Neural cell (in vitro differentiated cells): ENCODE results near the gene PTPRR. TPM values are rescaled to one million over a fixed set of nuclear protein-coding genes. Genes with fewer than 3 reads are reported as not detected.

Source experiments
- H2AFZ ChIP-seq: fragments of 200-600, 300-800 bp; sonication (generic), shearing (Covaris generic); 2 replicates; pipeline ENCODE4 v1.6.0; 2014; ENCODE audit warnings: low read depth, mild to moderate bottlenecking, antibody characterized with exemption, low read length, moderate library complexity
- H3F3A ChIP-seq: fragments of 200-600 bp; shearing (Covaris generic); 2 replicates; pipeline ENCODE4 v1.6.1; 2016; ENCODE audit warnings: mild to moderate bottlenecking, moderate library complexity, mixed read lengths, antibody characterized with exemption, low read length; ENCODE audit not compliant: insufficient read depth, poor library complexity, severe bottlenecking
- H3K27ac ChIP-seq: fragments of 200-600, 300-800 bp; sonication (generic), shearing (Covaris generic); 2 replicates; pipeline ENCODE4 v1.5.1; 2014; ENCODE audit warnings: mild to moderate bottlenecking, low read length, moderate library complexity
- H3K27me3 ChIP-seq: fragments of 300-800, 200-600 bp; sonication (generic), shearing (Covaris generic); 2 replicates; pipeline ENCODE4 v1.6.0; 2014; ENCODE audit warnings: mild to moderate bottlenecking, low read depth, low read length, moderate library complexity; ENCODE audit not compliant: insufficient read depth
- H3K36me3 ChIP-seq: fragments of 300-800, 200-600 bp; sonication (generic), shearing (Covaris generic); 2 replicates; pipeline ENCODE4 v1.5.1; 2014; ENCODE audit warnings: mild to moderate bottlenecking, antibody characterized with exemption, low read length, moderate library complexity; ENCODE audit not compliant: insufficient read depth
- H3K4me2 ChIP-seq: fragments of 300-800, 200-600 bp; sonication (generic), shearing (Covaris generic); 2 replicates; pipeline ENCODE4 v1.6.0; 2014; ENCODE audit warnings: mild to moderate bottlenecking, low read length
- H3K4me3 ChIP-seq: fragments of 300-800, 200-600 bp; sonication (generic), shearing (Covaris generic); 2 replicates; pipeline ENCODE4 v1.5.1; 2014; ENCODE audit warnings: mild to moderate bottlenecking, low read length, moderate library complexity
- H3K79me2 ChIP-seq: fragments of 200-600 bp; shearing (Covaris generic); replicated peaks from 2 replicates; pipeline ENCODE4 v1.6.0; 2014; ENCODE audit warnings: mild to moderate bottlenecking, low read length, moderate library complexity; ENCODE audit not compliant: insufficient read depth
- H3K9ac ChIP-seq: fragments of 300-800, 200-600 bp; sonication (generic), shearing (Covaris generic); 2 replicates; pipeline ENCODE4 v1.6.1; 2016; ENCODE audit warnings: mild to moderate bottlenecking, low read length, mixed read lengths
- H3K9me2 ChIP-seq: fragments of 200-600 bp; shearing (Covaris generic); 2 replicates; pipeline ENCODE4 v1.6.1; 2016; ENCODE audit warnings: mild to moderate bottlenecking, low read length, mixed read lengths; ENCODE audit not compliant: insufficient read depth
- H3K9me3 ChIP-seq: fragments of 200-600, 300-800 bp; sonication (generic), shearing (Covaris generic); 2 replicates; pipeline ENCODE4 v1.6.1; 2016; ENCODE audit warnings: mild to moderate bottlenecking, mixed run types, low read length, moderate library complexity, mixed read lengths
- H4K20me1 ChIP-seq: fragments of 200-600 bp; shearing (Covaris generic); 2 replicates; pipeline ENCODE4 v1.6.1; 2016; ENCODE audit warnings: mild to moderate bottlenecking, mixed run types; ENCODE audit not compliant: insufficient read depth
- CTCF ChIP-seq: fragments of 450-650 bp; IDR thresholded peaks from 2 replicates; pipeline ENCODE4 v1.5.1; 2014; ENCODE audit warnings: antibody characterized with exemption, mild to moderate bottlenecking, moderate library complexity; ENCODE audit not compliant: poor library complexity, severe bottlenecking
- EP300 ChIP-seq: fragments of 450-650 bp; conservative IDR thresholded peaks from 2 replicates; pipeline ENCODE4 v1.6.1; 2014; ENCODE audit warnings: antibody characterized with exemption, mild to moderate bottlenecking, moderate library complexity; ENCODE audit not compliant: poor library complexity, severe bottlenecking
- EZH2 ChIP-seq: fragments of 200-600, 300-800 bp; shearing (Covaris generic), sonication (generic); IDR thresholded peaks from 2 replicates; pipeline ENCODE4 v1.6.1; 2014; ENCODE audit warnings: antibody characterized with exemption, low read length, borderline replicate concordance, mild to moderate bottlenecking; ENCODE audit not compliant: insufficient read depth, poor library complexity, severe bottlenecking
- MXI1 ChIP-seq: fragments of 450-650 bp; conservative IDR thresholded peaks from 2 replicates; pipeline ENCODE4 v1.6.1; 2014; ENCODE audit warnings: antibody characterized with exemption, mild to moderate bottlenecking; ENCODE audit not compliant: poor library complexity, severe bottlenecking
- POLR2AphosphoS5 ChIP-seq: IDR thresholded peaks from 2 replicates; pipeline ENCODE4 v1.6.1; 2012
- RAD21 ChIP-seq: fragments of 450-650 bp; conservative IDR thresholded peaks from 2 replicates; pipeline ENCODE4 v1.6.1; 2014; ENCODE audit warnings: antibody characterized with exemption, mild to moderate bottlenecking, moderate library complexity
- REST ChIP-seq: IDR thresholded peaks from 2 replicates; pipeline ENCODE4 v1.6.1; 2012; ENCODE audit warnings: borderline replicate concordance
- SMC3 ChIP-seq: fragments of 450-650 bp; conservative IDR thresholded peaks from 2 replicates; pipeline ENCODE4 v1.6.1; 2014; ENCODE audit warnings: antibody characterized with exemption, mild to moderate bottlenecking, moderate library complexity; ENCODE audit not compliant: poor library complexity
- TAF1 ChIP-seq: IDR thresholded peaks from 2 replicates; pipeline ENCODE4 v1.6.1; 2012; ENCODE audit warnings: low read depth
- polyA plus RNA-seq: library from polyadenylated mRNA; depleted of rRNA; stranded (reverse); fragments of >200 nt; gene quantifications from 2 replicates; pipeline ENCODE4 v1.2.3, GENCODE V29; 2014

Gene PTPRR
- polyA plus RNA-seq, 1 donor from 2014 or later: 2.2 TPM

- H2AFZ ChIP-seq: no peak overlapping the region
- H3K27me3 ChIP-seq: no peaks in the 10 kb centered on the region
- no peaks in the 10 kb centered on the region for H3F3A ChIP-seq
- H3K9me3 ChIP-seq: no peaks in the 10 kb centered on the region
- no peak overlapping the region for H3K4me3 ChIP-seq
- no peaks in the 10 kb centered on the region for H3K79me2 ChIP-seq
- H3K9ac ChIP-seq: no peak overlapping the region
- no peaks in the 10 kb centered on the region for H3K36me3 ChIP-seq
- TF ChIP-seq REST (no peak), EP300 (no peak), SMC3 (no peak), RAD21 (no peak)
- H3K4me2 ChIP-seq: no peak overlapping the region
- no peaks in the 10 kb centered on the region for H4K20me1 ChIP-seq
- no peak overlapping the region for H3K27ac ChIP-seq
- no peaks in the 10 kb centered on the region for H3K9me2 ChIP-seq
Measured at GRCh38 chr12:70892593-70892992, 27.9 kb downstream of the PTPRR start.

GRCh38 chr12:70890895-70891832, 29.4 kb downstream of the PTPRR start:
- Histone ChIP-seq H3K4me2 (no peak overlapping the region), H3K27ac (no peak overlapping the region), H3K9me3 (no peaks in the 10 kb centered on the region), H3K4me3 (no peak overlapping the region), H3K9ac (no peak overlapping the region), H3K36me3 (no peaks in the 10 kb centered on the region), H4K20me1 (no peaks in the 10 kb centered on the region), H2AFZ (no peak overlapping the region), H3K27me3 (no peaks in the 10 kb centered on the region), H3K9me2 (no peaks in the 10 kb centered on the region), H3K79me2 (no peaks in the 10 kb centered on the region), H3F3A (no peaks in the 10 kb centered on the region)
- TF ChIP-seq CTCF (no peak), POLR2AphosphoS5 (no peak), SMC3 (no peak), TAF1 (no peak), EZH2 (no peak), MXI1 (no peak), RAD21 (no peak), REST (no peak), EP300 (no peak)
